Measurements from ENCODE around the gene MUSTN1.

Gene MUSTN1

GRCh38 chr3:52796411-52796810 lies 38.4 kb downstream of the MUSTN1 start:
- TF ChIP-seq CTCF (IDR thresholded peaks at IDR 0.05; ENCODE audit: extremely low read depth, missing control alignments): no peak
- no peak for DNase-seq (ENCODE audit: low spot score)

DNA sequence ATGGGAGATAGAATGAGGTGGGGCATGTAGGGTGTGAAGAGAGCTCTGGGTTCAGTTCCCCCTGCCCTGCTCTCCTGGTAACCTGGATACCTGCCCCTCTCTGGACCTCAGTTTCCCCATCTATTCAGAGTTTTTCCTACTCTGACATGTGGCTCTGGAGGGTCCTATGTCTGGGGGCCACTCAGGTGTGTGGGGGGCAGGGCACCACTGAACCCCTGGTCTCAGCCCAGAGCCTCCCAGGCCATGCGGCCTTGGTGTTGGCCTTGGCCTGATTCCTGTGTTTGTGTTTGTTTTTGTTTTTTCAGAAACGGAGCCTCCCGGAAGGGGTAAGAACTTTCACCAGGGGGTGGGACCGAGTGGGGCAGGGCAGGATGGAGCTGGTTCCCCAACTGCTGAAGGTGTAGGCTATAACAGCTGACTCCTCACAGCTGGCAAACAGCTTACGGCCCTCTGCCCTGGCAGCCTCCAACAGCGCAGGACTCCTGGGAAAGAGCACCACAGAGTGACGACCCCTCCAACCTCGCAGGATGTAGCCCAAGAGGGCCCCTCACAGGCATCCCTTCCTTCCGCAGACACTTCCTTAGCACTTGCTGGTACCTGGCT lies 39.4 kb downstream of the MUSTN1 start:
- TF ChIP-seq CTCF (IDR thresholded peaks at IDR 0.05; ENCODE audit: extremely low read depth, missing control alignments): no peak
- no peak for DNase-seq (ENCODE audit: low spot score)

GRCh38 chr3:52794612-52795099 lies 40.2 kb downstream of the MUSTN1 start, which contains the start of gene ITIH3:
ITIH3 (plus strand) TSS chr3:52794796; CDS start chr3:52794804, 8 bp downstream.
- DNase-seq (ENCODE audit: low spot score): no peak
- TF ChIP-seq CTCF (IDR thresholded peaks at IDR 0.05; ENCODE audit: extremely low read depth, missing control alignments): no peak

DNA sequence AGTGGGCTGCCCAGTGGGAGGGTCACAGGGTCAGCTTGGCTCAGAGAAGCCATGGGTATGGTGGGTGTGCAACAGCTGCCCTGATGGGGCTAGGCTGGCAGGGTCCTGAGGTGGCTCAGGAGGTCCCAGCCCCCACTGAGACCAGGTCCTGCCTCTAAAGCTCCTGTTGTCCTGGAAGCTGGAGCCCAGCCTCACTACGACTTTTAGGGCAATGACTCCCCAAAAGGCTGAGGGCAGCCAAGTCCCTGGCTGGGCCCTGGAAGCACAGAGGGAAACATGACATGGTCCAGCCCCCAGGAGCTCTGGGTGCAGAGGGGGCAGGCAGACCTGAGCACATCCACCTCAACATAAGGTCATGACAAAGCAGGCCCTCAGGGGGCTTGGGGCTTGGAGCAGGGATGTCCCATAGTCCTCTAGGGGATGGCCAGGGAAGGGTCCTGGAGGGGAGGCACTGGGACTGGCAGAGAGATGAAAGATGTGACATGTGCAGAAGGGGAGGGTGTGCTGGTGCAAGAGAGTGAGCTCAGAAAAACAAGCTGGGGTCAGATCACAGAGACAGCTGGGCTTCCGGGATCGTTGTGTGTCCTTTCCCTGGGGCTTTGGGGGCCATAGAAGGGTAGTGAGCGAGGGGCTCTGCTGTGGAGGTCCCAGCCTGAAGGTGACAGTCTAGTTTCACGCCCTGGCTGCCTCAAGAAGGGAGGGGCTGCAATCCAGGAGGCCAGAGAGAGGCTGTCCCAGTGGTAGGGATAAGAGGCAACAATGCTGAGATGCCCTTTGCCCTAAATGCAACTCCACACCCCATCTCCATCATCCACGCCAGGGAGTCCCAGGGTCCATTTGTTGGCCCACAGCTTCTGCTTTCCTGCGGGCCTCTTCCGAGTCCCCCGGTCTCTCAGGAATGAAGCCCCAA lies 40.9 kb downstream of the MUSTN1 start:
- TF ChIP-seq CTCF (IDR thresholded peaks at IDR 0.05; ENCODE audit: extremely low read depth, missing control alignments): no peak
- no peak for DNase-seq (ENCODE audit: low spot score)

- DNase-seq (ENCODE audit: low spot score): no peak
- TF ChIP-seq CTCF (IDR thresholded peaks at IDR 0.05; ENCODE audit: extremely low read depth, missing control alignments): no peak
Measured at GRCh38 chr3:52792961-52793695, 41.7 kb downstream of the MUSTN1 start.

- DNase-seq (ENCODE audit: low spot score): no peak
- TF ChIP-seq CTCF (IDR thresholded peaks at IDR 0.05; ENCODE audit: extremely low read depth, missing control alignments): no peak
Measured at GRCh38 chr3:52792413-52792812, 42.4 kb downstream of the MUSTN1 start.
